Forelimb muscle (tissue), 1 donor: ENCODE results near the gene BDKRB1. TPM values are rescaled to one million over a fixed set of nuclear protein-coding genes. Genes with fewer than 3 reads are reported as not detected.

Experiments used
- DNase-seq: peaks from one replicate; pipeline ENCODE4 v3.0.0-alpha.2; 2013; ENCODE audit warnings: low read depth
- polyA plus RNA-seq: library from polyadenylated mRNA; unstranded; fragments of 120-200 nt; gene quantifications from one replicate; pipeline ENCODE4 v1.2.1, GENCODE V29; 2013; ENCODE audit not compliant: insufficient read length

Gene BDKRB1
- polyA plus RNA-seq, 1 donor: 0.65 TPM

DNA sequence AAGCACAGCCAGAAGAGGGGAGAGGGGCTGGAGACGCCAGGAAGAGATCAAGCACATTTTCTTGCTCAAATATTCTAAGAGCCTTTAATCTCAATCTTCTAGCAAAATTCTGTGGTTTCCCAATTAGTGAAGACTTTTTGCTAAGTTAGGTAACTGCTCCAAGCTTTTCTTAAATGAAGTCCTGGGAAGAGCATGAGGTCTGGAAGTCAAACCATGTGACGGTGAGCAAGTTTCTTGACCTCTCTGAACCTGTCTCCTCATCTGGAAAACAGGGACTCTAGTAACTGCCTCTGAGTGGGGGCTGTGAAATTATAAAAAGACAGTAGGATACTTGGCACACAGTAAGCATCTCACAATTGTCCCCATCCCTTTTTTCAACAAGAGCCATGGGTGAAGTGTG lies 24.1 kb downstream of the BDKRB1 start:
- DNase-seq: no peak

GRCh38 chr14:96281486-96281885 lies 25.5 kb downstream of the BDKRB1 start:
- no peak for DNase-seq

GRCh38 chr14:96284008-96284407 lies 28.0 kb downstream of the BDKRB1 start:
- no peak for DNase-seq

- DNase-seq: no peak
These were observed 28.4 kb downstream of the BDKRB1 start for GRCh38 chr14:96284430-96284829.

DNA sequence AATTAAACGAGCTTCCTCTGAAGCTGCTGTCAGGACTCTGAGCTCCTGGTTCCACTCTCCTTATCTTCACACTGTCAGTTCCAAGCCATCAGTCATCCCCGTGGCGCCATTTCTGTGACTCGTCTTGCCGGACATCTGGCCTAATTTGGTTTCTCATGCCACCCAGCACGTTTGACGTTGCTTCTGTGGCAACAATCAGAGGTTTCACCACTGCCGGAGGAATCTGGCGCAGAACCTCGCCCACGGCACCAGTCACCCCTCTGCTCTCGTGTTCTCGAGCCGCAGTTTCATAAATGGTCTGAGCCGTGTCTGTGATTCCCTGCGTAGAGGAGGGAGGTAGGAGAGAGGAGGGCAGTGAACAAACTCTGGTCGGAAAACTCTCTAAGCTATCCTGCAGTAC lies 29.7 kb downstream of the BDKRB1 start:
- DNase-seq: no peak

GRCh38 chr14:96286251-96286650 lies 30.2 kb downstream of the BDKRB1 start:
- no peak for DNase-seq

- DNase-seq: no peak
These were observed 31.8 kb downstream of the BDKRB1 start for GRCh38 chr14:96287856-96288255.

DNA sequence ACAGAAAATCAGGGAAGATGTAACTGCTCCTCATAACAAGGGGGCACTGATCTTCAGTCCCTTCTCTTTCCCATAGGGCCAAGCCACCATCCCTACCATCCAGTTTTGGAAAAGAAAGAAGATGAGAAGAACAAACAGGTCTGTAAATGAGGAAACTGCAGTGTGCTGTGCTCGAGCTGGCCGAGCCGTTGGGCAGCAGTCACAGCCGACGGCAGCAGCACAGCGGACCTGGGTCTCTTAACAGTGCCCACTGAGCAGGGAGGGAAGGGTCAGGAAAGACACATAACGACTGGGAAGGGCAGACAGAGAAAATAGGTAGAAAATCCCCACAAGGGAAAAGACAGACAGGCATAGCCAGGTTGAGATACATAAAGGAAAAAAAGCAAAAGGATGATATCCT lies 38.2 kb downstream of the BDKRB1 start:
- DNase-seq: no peak

DNA sequence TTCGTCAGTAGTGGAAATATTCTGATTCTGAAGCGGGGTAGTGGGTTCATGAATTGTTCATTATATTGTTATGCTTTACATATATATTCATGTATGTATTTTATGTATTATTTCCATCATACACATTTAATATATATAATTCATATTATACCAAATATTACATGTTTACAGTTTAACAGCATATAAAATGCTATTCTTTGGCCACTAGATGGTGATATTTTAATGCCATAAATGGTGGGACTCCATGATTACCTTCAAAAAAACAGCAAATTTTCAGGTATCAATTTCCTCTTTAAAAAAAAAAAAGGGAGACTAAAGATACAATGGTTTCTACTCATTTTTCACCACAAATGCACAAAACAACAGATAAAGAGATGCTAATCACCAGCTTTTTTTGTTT lies 41.0 kb downstream of the BDKRB1 start:
- DNase-seq: no peak

DNA sequence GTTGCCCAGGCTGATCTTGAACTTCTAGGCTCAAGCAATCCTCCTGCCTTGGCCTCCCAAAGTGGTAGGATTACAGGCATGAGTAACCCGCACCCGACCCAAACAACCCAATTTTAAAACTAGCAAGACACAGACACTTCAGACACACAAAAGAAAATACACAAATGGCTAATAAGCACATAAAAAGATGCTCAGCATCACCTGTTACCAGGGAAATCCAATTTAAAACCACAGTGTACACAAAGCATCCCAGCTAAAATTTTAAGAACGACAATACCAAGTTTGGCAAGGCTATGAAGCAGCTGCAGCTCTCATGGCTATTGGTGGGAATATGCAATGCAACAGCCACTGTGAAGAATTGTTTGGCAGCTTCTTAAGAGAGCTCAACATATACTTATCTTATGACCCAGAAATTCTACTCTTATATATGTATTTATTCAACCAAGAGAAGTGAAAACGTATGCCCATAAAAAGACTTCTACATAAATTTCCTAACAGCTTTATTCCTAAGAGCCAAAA lies 42.0 kb downstream of the BDKRB1 start:
- no peak for DNase-seq

GRCh38 chr14:96299441-96299840 lies 43.4 kb downstream of the BDKRB1 start:
- no peak for DNase-seq

DNA sequence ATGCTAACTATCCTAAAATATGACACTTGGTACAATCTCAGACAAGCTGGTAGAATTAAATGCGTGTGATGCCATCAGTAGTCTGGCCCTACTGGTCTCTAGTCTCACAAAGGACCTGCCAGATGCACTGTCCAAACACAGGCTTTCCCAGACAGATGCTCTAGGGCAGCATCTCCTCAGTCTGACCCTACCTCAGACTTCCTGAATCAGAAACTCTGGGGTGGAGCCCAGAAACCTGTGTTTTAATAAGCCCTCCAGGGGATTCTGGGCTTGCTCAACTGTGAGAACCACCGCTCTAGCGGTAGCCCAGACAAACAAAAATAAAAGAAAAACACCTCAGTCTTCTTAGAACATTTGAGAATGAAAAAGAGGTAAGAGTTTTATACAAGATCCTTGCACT lies 48.0 kb downstream of the BDKRB1 start:
- DNase-seq: no peak

DNA sequence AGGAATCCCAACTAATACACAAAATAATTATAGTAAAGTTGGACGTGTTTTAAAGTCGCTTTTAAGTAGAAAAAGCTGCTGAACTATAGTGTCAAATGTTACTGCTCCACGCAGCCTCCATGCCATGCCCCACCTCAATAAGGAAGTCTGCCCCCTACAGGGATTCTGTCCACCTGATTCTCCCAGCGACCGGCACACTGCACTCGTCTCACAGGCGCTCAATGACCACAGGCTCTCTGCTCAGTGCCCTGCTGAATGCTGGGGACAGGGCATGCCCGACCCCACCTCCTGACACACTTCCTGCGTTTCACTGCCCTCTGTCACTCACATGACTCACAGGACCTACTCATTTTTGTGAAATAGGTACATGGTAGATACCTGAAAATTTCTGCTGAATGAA lies 48.9 kb downstream of the BDKRB1 start:
- no peak for DNase-seq

- no peak for DNase-seq
These were observed 51.4 kb downstream of the BDKRB1 start for GRCh38 chr14:96307434-96307833.

DNA sequence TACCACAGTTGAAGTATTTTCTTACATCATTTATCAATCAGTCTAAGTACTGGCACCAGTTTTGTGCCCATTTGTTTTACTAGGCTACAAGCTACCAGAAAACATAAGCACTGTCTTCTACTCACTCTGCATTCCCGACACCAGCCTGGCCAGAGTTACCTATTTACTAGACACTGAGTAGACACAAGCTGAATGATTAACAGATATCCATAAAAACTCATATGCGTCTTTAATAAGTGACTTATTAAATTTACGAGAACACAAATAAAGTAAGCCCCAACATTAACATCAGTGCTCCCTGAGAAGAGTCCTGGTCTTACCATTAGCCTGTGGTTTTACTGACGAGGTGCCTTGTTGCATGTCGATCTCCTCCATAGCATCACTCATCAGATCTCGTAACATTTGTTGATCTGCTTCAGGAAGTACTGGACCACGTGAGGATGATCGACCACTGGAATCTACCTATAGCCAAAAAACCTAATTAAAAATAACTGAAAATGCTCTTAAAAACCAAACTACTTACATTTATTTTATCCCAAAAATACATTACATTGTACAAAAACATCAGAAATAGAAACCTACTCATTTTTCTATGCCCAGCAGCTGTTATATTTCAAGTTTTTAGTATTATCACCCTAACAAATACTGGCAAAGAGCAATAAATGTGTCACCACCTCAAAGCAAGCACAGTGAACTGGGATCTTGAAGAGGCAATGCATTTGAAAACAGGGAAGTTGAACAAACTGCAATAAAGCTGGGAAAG lies 53.3 kb downstream of the BDKRB1 start:
- no peak for DNase-seq

- no peak for DNase-seq
These were observed 53.9 kb downstream of the BDKRB1 start for GRCh38 chr14:96309896-96310330.

DNA sequence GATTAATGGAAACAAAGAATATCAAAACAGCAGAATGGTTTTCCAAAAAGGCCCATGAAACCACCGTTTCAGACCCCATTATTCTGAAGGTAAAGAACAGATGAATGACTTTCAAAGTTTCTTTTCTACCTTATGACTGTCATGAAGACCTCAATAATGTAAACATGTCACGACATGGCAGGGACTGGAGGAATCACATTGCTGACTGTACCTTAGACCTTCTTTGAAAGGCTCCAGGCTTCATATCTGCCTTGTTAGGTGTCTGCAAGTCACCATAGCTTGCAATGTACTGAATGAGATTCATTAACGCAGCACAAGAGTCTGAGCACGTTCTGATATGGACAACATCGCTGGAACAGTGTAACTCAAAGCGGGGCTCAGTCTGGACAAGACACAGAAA lies 54.9 kb downstream of the BDKRB1 start:
- DNase-seq: no peak

Other genes starting within 250 kb of the BDKRB1 start
- 17.4 TPM for gene C14orf132, start 216.8 kb upstream of the BDKRB1 start, polyA plus RNA-seq
- 1.1 TPM for gene BDKRB2, start 51.4 kb upstream of the BDKRB1 start, polyA plus RNA-seq
- gene ATG2B, start 107.1 kb downstream of the BDKRB1 start, polyA plus RNA-seq: 16.9 TPM
- 13.5 TPM for gene GSKIP, start 107.3 kb downstream of the BDKRB1 start, polyA plus RNA-seq
- 0.33 TPM for gene AK7, start 135.9 kb downstream of the BDKRB1 start, polyA plus RNA-seq
- 108 TPM for gene PAPOLA, start 246.2 kb downstream of the BDKRB1 start, polyA plus RNA-seq